Activated B cell treated with CpG ODN at 0.5 μM for 24 hours (primary cell): ENCODE data around the gene NKTR. TPM values are rescaled to one million over a fixed set of nuclear protein-coding genes. Genes with fewer than 3 reads are reported as not detected.

Experiments used
- ATAC-seq: fragments of 200-7000 bp; cut with Tn5 transposase; one replicate; pipeline ENCODE4 v1.10.0; 2021; ENCODE audit warnings: low read depth, mild to moderate bottlenecking, moderate library complexity
- CTCF ChIA-PET: fragments of 350-600 bp; sonication (Branson Sonifier 250); formaldehyde crosslinking; loops from one replicate; lab custom pipeline; 2021; ENCODE audit warnings: antibody characterized with exemption; lab: Charles Lee
- POLR2A ChIA-PET: fragments of 350-600 bp; sonication (Branson Sonifier 250); formaldehyde crosslinking; loops from one replicate; lab custom pipeline; 2021; ENCODE audit warnings: antibody characterized with exemption; lab: Charles Lee
- DNase-seq: peaks from one replicate; pipeline ENCODE4 v3.0.0; 2022
- H3K27ac Mint-ChIP-seq: one replicate; pipeline ENCODE4 v1.8.0; 2020; ENCODE audit warnings: mixed read lengths
- H3K27me3 Mint-ChIP-seq: one replicate; pipeline ENCODE4 v1.8.0; 2021; ENCODE audit warnings: mixed read lengths
- H3K36me3 Mint-ChIP-seq: one replicate; pipeline ENCODE4 v1.8.0; 2021; ENCODE audit warnings: low read depth, mixed read lengths
- H3K4me1 Mint-ChIP-seq: one replicate; pipeline ENCODE4 v1.8.0; 2021; ENCODE audit warnings: mixed read lengths
- H3K4me3 Mint-ChIP-seq: one replicate; pipeline ENCODE4 v1.8.0; 2020; ENCODE audit warnings: mild to moderate bottlenecking, mixed read lengths
- H3K9me3 Mint-ChIP-seq: one replicate; pipeline ENCODE4 v1.8.0; 2020; ENCODE audit warnings: mixed read lengths
- CTCF ChIP-seq: fragments of 200-600 bp; IDR thresholded peaks from one replicate; pipeline ENCODE4 v1.8.0; 2022; ENCODE audit warnings: antibody characterized with exemption, mild to moderate bottlenecking
- intact Hi-C: fragments of 100-400 bp; cut with micrococcal nuclease; formaldehyde crosslinking; loops from one replicate; pipeline ENCODE4 v1.15.1; 2024
- total RNA-seq: library from RNA; stranded (reverse); gene quantifications from 2 replicates; pipeline ENCODE4 v1.2.3, GENCODE V29; 2022

NKTR gene
- total RNA-seq, 1 donor from 2014 or later, result 126 TPM

- CTCF ChIA-PET, result no interaction called here
- Mint-ChIP-seq H3K36me3 (no peaks in the 10 kb centered on the region), H3K27ac (no peak overlapping the region), H3K4me3 (no peak overlapping the region), H3K27me3 (peaks cover 15% of the 10 kb centered on the region), H3K4me1 (peaks cover 2% of the 10 kb centered on the region), H3K9me3 (no peaks in the 10 kb centered on the region)
- intact Hi-C loops, result no loop called here
- TF ChIP-seq CTCF, result no peak
- POLR2A ChIA-PET, result no interaction called here
- ATAC-seq (no peak), DNase-seq (no peak)
Measured at GRCh38 chr3:42688016-42688415, 87.5 kb downstream of the NKTR start.

GRCh38 chr3:42688487-42689420, 88.3 kb downstream of the NKTR start:
- CTCF ChIA-PET, result no interaction called here
- Mint-ChIP-seq H3K27ac (no peak overlapping the region), H3K4me1 (peaks cover 2% of the 10 kb centered on the region), H3K4me3 (no peak overlapping the region), H3K36me3 (no peaks in the 10 kb centered on the region), H3K9me3 (no peaks in the 10 kb centered on the region), H3K27me3 (peaks cover 9% of the 10 kb centered on the region)
- DNase-seq, result no peak
- intact Hi-C loops, result no loop called here
- POLR2A ChIA-PET, result no interaction called here
- TF ChIP-seq CTCF, result no peak
- ATAC-seq, result no peak

DNA sequence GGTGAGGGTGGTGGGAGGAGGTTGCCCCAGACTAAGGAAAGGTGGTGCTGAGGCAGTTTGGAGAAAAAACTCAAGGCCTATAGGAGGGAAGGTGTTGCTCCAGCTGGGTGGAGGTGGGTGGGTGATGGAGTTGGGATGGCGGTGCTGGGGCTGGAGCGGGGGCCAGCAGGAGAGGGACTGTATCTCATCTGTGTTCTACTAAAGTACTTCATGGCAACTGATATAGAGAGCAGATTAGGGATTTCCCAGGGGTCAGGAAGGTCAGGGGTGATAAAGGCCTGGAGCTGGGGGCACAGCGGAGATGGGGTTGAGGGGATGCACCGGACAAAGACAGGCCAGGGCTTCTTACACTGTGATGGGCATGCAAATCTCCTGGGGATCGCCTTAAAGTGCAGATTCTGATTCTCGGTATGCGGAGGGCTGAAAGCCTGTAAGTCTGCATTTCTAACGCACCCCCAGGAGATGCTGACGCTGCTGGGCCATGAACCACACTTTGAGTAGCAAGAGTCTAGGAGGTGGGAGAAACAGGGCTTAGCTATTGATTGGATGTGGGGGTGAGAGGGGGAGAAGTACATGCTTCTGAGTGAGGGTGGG, 89.0 kb downstream of the NKTR start:
- H3K36me3 Mint-ChIP-seq, result no peaks in the 10 kb centered on the region
- H3K9me3 Mint-ChIP-seq, result no peaks in the 10 kb centered on the region
- peaks cover 2% of the 10 kb centered on the region for H3K4me1 Mint-ChIP-seq
- TF ChIP-seq CTCF, result no peak
- CTCF ChIA-PET, result no interaction called here
- H3K27ac Mint-ChIP-seq, result no peak overlapping the region
- peaks cover 8% of the 10 kb centered on the region for H3K27me3 Mint-ChIP-seq
- POLR2A ChIA-PET, result no interaction called here
- DNase-seq (no peak), ATAC-seq (no peak)
- H3K4me3 Mint-ChIP-seq, result no peak overlapping the region
- intact Hi-C loops, result no loop called here

GRCh38 chr3:42690191-42690590, 89.7 kb downstream of the NKTR start:
- peaks cover 2% of the 10 kb centered on the region for H3K4me1 Mint-ChIP-seq
- no peak for TF ChIP-seq CTCF
- no peaks in the 10 kb centered on the region for H3K9me3 Mint-ChIP-seq
- intact Hi-C loops, result no loop called here
- ChIA-PET CTCF (no interaction called here), POLR2A (no interaction called here)
- peaks cover 4% of the 10 kb centered on the region for H3K27me3 Mint-ChIP-seq
- H3K27ac Mint-ChIP-seq, result no peak overlapping the region
- DNase-seq (no peak), ATAC-seq (no peak)
- H3K4me3 Mint-ChIP-seq, result no peak overlapping the region
- H3K36me3 Mint-ChIP-seq, result no peaks in the 10 kb centered on the region
